ENCODE measurements around the gene PHB1.

- TF ChIP-seq MAX (IDR thresholded peaks at IDR 0.05): no peak
- TF ChIP-seq YY1 (IDR thresholded peaks at IDR 0.05; ENCODE audit: low read depth): no peak
- no peak for TF ChIP-seq CREB1 (IDR thresholded peaks at IDR 0.05; ENCODE audit: low read depth)
- no peak for TF ChIP-seq USF1 (IDR thresholded peaks at IDR 0.05)
- no peak for TF ChIP-seq RAD21 (IDR thresholded peaks at IDR 0.05; ENCODE audit: low read depth)
- TF ChIP-seq FOXM1 (IDR thresholded peaks at IDR 0.05; ENCODE audit: borderline replicate concordance, low read depth): no peak
- TF ChIP-seq TCF12 (IDR thresholded peaks at IDR 0.05; ENCODE audit: low read depth): no peak
- TF ChIP-seq REST (IDR thresholded peaks at IDR 0.05; ENCODE audit: low read depth): no peak
- TF ChIP-seq TAF1 (IDR thresholded peaks at IDR 0.05; ENCODE audit: low read depth): no peak
Measured at GRCh38 chr17:49364119-49364518, 50.6 kb downstream of the PHB1 start.

All from Ishikawa (cell line).